Caki2 (cell line): ENCODE measurements around the gene TRIM14. TPM values are rescaled to one million over a fixed set of nuclear protein-coding genes. Genes with fewer than 3 reads are reported as not detected.

Source experiments
- DNase-seq: peaks from one replicate; pipeline ENCODE4 v3.0.0-alpha.2; 2015; ENCODE audit warnings: low read depth
- in situ Hi-C: cut with HindIII; loops from 2 replicates; pipeline ENCODE4 v1.10.0; 2016; ENCODE audit warnings: low sequenced_read_pairs, low pct_unique_long_range_greater_than_20kb, mixed read lengths
- total RNA-seq: library from RNA; depleted of rRNA; stranded (reverse); fragments of >200 nt; shearing (Covaris generic); gene quantifications from 2 replicates; pipeline ENCODE4 v1.2.3, GENCODE V29; 2014; ENCODE audit warnings: low replicate concordance; rRNA removed

Gene TRIM14, protein sequence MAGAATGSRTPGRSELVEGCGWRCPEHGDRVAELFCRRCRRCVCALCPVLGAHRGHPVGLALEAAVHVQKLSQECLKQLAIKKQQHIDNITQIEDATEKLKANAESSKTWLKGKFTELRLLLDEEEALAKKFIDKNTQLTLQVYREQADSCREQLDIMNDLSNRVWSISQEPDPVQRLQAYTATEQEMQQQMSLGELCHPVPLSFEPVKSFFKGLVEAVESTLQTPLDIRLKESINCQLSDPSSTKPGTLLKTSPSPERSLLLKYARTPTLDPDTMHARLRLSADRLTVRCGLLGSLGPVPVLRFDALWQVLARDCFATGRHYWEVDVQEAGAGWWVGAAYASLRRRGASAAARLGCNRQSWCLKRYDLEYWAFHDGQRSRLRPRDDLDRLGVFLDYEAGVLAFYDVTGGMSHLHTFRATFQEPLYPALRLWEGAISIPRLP
- 5.7 and 14.6 TPM in 2 replicates for total RNA-seq

DNA sequence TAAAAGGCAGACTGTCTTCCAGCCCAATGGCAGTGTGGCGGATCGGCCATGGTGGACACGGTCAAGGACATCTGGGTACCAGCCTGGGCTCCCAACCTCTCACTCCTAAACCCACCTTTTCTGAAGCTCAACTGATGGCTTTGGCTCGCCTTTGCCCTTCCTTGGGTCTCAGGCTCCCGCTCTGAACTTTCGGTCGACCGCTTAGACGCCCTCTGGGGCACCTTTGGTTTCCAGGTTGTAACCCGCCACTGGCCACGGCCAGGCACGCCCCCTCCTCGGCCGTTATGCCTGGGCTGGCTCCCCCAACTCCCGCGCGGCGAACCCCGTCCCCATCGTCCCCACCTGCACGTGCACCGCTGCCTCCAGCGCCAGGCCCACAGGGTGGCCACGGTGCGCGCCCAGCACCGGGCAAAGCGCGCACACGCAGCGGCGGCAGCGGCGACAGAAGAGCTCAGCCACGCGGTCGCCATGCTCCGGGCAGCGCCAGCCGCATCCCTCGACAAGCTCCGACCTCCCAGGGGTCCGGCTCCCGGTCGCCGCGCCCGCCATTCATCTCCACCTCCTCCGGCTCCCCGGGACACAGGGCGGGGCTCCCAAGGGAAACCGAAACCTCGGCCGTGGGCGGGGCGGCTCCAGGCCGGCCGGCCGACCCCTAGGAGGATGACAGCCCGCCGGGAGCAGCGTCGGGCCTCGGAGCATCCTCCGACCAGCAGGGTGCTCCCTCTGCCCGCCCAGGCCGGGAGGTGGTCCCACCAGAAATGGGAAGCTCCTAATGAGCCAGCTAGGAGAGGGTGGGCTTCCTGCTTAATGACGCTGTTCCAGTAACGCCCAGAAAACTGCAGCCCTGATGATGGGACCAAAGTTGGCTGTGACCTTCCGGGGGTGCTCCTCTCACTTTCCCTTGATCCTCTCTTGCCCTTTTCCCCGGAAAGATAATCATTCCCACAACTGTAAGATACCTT, at the start of gene TRIM14:
TSS of gene TRIM14 (minus strand) at position 583 of the 962 bp plus-strand sequence. CDS start at position 549, 34 bp downstream.
- peak; percentile 72 for DNase-seq
- in situ Hi-C loops = no loop called here

DNA sequence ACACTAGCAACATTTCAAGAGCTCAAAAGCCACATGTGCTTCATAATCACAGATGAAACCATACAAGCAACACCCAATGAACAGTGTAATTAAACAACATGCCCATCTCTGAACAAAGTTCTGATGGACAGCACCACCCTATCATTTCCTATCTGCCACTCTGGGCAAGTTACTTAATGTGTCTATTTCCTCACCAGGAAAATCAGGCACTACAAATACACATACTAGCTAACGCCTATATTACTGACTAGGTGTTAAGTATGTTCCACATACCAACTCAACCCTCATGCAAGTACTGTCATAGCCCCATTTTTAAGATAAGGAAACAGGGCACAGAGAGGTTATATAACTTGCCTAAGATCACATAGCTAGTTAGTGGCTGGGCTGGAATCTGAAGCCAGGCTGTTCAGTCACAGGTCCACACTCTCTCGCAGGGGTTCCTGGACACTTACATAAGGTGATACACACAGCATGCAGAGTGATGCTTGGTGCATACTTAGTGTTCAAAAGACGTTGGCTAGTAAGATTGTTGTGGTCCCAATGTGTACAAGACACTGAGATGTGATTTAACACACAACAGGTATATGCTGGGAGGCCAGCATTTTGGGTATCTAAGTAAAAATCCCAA, 49.2 kb upstream of the TRIM14 start:
- in situ Hi-C loops = no loop called here

DNA sequence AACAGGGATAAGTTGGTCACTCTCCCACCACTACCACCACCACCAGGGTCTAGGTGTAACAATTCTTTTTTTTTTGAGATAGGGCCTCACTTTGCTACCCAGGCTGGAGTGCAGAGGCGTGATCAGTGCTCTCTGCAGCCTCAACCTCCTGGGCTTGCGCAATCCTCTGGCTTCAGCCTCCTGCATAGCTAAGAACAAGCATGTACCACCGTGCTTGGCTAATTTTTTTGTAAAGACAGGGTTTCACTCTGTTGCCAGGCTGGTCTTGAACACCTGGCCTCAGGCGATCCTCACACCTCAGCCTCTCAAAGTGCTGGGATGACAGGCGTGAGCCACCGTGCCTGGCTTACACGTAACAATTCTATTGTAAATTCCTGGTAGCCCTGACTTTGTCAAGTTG, 45.9 kb upstream of the TRIM14 start:
- no peak for DNase-seq
- in situ Hi-C loops = no loop called here

More for the DNA sequence above, 49.2 kb upstream of the TRIM14 start:
- DNase-seq = no peak

DNA sequence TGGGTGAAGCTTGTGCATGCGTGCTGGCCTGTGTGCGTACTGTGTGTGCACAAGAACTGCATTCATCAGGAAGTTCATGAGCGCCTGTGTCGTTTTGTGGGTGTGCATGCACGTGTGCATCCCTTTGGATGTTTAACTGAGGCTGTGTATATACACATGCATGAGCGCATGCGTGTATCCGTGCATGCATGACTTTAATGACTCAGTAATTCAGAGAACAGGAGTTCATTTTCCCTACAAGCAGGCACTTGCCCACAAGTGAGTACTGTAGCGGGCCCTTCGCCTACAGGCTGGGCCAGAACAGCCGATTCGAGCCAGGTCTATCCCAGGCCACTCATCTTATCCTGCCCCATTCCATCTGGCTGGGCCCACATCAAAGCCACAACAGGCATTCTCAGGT, 43.6 kb upstream of the TRIM14 start:
- in situ Hi-C loops = no loop called here
- no peak for DNase-seq

DNA sequence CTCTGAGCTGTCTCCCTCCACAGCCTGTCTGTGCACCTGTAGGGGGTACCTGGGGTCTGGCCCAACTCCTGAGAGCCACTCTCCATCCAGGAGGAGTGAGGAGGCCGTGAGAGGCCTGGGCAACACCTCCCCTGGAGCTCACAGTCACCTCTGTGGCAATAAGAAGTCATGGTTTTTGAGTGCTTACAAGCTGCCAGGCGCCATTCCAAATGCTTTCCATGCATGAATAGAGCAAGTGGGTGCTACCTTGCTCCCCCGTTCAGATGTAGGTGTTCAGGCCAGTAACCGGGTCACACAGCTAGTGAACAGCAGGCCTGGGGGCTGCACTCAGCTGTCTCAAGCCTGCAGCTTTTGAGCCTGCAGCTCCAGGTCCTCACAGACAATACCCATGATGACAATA, 42.8 kb upstream of the TRIM14 start:
- no peak for DNase-seq
- in situ Hi-C loops = no loop called here

DNA sequence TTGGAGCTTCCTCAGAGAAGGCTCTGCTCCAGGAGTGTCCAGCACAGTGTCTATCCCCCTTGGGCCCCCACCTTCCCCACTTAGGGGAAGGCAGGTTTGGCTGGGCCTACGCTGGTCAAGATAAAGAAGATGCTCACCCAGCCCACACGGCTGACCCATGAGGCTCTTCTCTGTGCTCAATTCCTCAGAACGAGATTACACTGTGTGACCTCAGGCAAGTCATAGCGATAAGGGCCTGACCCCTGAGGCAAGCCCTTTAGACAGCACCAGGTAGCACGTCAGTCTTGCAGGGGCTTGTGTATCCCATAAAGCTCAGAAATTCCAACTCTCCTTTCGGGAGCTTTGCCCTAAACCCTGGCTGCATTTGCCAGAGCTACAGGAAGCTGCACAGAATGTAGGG, 40.8 kb upstream of the TRIM14 start:
- no peak for DNase-seq
- in situ Hi-C loops = no loop called here

DNA sequence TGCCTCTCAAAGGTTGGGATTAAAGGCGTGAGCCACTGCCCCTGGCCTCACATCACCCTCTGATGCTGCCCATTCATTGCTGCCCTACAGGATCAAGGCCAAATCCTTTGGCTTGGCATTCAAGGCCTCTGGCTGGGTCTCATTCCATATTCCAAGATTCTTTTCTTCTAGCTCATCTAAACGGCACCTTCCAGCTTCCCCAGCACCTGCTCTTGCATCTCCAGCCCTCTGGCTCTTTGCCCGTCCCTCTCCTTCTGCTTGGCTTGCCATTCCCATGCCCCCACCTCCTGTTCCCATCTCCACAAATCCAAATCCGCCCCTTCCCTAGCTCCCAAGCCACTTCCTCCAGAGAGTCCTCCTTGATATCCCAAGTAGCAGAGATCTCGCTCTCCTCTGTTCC, 40.3 kb upstream of the TRIM14 start:
- DNase-seq = no peak
- in situ Hi-C loops = no loop called here

DNA sequence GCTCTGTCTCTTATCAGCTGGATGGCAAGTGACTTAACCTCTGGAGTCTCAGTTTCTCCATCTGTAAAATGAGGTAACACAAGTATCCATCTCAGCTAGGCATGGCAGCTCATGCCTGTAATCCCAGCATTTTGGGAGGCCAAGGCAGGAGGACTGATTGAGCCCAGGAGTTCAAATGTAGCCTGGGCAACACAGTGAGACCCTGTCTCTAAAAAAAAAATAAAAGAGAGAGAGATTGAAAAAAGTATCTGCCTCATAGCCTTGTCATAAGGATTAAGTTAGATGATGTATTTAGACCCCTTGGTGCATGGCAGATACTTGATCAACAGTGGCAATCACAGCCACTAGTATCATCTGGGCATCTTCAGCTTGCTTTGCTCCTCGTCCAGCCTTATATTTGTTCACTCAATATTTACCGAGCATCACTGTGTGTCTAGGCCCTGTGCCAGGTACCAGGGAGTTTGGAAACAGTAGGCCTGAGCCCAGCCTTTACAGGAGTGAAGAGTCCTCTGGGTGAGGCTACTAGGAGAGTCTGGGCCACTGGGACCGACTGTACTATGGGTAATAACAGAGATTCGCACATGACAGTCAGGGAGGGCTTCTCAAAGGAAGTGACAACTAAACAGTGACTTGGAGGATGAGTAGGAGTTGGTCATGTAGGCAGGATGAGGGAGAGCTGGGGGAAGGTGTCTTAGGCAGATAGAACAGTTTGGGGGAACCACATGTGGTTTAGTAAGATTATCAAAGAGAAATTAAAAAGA, 39.2 kb upstream of the TRIM14 start:
- in situ Hi-C loops = no loop called here
- no peak for DNase-seq

DNA sequence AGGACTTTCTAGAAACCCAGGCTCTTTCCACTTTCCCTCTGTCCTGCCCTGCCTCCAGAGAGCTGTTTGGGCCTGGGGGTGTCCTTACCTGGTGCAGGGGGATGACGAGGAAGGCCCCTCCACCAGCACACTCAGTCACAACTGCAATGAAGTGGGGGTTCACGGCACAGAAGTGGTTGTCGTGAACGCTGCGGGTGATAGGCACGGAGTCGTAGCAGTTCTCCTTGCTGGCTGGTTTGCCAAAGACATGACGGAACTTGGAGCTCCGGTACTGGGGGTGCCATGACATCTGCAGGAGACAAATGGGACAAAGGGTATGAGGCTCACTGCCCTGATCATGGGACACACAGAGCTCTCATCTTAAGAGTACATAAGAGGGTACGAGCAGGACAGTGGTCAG, 38.4 kb upstream of the TRIM14 start:
- in situ Hi-C loops = no loop called here

DNA sequence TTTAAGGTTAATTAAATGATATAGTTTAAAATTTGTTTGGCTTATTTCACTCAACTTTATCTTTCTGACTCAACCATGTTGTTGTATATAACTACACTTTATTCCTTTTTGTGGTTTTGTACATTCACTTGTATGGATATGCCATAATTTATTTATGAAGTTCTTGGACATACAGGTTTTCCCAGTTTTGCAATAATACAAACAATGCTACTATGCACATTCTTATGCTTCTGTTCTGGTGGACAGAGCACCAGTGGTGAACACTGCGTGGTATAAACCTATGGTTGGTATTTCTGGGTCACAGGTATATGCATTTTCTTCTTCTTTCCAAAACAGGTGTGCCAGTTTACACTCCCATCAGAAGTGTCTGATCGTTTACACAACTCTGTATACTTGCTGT, 35.7 kb upstream of the TRIM14 start:
- in situ Hi-C loops = no loop called here
- no peak for DNase-seq

More for the DNA sequence above, 38.4 kb upstream of the TRIM14 start:
- no peak for DNase-seq

DNA sequence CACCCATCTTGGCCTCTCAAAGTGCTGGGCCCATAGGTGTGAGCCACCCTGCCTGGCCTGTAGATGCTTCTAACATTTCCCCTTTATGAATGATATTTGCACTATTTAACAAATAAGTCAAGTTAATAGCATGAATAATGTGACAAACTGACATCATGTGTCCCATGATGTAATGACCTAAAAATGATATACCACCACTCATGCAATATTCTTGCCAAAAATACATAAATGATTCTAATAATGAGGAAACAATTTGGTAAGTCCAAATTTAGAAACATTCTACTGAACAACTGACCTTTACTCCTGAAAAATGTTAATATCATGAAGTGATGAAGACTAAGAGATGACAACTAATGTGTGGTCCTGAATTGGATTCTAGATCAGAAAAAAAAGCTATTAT, 33.5 kb upstream of the TRIM14 start:
- no peak for DNase-seq
- in situ Hi-C loops = no loop called here

DNA sequence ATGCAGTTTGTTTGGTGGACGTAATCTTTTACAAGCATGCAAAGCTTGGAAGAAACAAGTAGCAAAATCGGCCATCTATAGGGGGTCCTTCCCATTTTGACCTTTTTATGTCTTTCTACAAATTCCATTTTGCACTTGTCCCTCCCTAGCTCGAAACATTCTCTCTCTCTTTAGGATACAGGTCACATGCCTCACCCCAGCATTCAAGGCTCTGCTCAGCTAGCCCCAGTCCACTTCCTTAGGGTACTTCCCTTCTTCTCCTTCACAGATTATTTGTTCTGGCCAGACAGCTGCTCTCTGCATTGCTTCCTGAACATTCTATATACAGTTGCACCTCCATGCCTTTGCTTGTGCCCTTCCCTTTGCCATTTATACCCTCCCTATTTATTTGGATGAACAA, 31.7 kb upstream of the TRIM14 start:
- DNase-seq = no peak
- in situ Hi-C loops = no loop called here

DNA sequence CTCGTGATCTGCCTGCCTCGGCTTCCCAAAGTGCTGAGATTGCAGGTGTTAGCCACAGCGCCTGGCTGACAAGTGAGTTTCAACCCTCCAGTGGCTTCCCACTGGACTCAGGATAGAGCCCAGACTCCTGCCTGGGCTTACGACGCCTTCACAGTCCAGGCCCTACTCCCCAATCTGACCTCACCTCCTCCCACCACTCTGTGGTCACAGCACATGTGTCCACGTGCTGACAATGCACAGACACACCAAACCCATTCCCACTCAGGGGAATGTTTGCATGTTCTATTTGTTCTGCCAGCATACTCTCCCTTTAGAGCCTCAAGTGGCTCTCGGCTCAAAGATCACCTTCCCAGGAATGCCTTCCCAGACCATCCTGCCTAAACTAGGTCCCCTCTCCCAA, 31.1 kb upstream of the TRIM14 start:
- DNase-seq = no peak
- in situ Hi-C loops = no loop called here

DNA sequence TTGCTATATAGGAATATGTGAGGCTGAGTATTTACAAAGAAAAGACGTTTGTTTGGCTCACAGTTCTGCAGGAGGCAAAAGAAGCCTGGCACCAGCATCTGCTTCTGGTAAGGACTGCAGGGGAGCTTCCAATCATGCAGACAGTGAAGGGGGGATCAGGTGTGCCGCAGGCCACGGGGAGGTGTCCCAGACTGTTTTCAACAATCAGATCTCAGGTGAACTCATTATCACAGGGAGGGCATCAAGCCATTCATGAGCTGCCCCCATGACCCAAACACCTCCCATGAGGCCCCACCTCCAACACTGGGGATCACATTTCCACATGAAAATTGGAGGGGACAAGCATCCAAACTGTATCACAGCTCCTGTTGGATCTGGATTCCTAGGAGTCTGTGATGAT, 30.4 kb upstream of the TRIM14 start:
- no peak for DNase-seq
- in situ Hi-C loops = no loop called here

DNA sequence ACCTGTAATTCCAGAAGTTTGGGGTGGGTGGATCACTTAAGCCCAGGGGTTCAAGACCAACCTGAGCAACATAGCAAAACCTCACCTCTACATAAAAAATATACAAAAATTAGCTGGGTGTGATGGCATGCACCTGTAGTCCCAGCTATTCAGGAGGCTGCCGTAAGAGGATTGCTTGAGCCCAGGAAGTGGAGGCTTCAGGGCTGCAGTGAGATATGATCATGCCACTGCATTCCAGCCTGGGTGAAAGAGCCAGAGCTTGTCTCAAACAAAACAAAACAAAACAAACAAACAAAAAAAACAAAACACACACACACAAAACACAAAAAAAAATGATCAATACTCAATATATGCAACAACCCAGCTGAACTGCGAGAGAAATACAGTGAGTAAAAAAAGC, 29.5 kb upstream of the TRIM14 start:
- no peak for DNase-seq

DNA sequence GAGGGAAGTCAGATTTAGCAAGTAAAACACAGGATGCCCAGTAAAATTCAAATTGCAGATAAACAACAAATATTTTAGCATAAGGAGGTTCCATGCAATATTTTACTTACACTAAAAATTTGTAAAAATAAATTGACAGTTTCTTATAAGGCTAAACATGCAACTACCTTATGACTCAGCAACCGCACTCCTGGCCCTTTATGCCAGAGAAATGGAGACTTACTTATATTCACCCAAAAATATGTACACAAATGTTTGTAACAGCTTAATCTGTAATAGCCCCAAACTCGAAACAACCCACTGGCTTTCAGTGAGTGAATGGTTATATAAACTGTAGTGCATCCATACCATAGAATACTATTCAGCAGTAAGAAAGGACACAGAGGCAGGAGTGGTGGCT, 28.6 kb upstream of the TRIM14 start:
- no peak for DNase-seq
- in situ Hi-C loops = no loop called here

More for the DNA sequence above, 29.5 kb upstream of the TRIM14 start:
- in situ Hi-C loops = no loop called here

DNA sequence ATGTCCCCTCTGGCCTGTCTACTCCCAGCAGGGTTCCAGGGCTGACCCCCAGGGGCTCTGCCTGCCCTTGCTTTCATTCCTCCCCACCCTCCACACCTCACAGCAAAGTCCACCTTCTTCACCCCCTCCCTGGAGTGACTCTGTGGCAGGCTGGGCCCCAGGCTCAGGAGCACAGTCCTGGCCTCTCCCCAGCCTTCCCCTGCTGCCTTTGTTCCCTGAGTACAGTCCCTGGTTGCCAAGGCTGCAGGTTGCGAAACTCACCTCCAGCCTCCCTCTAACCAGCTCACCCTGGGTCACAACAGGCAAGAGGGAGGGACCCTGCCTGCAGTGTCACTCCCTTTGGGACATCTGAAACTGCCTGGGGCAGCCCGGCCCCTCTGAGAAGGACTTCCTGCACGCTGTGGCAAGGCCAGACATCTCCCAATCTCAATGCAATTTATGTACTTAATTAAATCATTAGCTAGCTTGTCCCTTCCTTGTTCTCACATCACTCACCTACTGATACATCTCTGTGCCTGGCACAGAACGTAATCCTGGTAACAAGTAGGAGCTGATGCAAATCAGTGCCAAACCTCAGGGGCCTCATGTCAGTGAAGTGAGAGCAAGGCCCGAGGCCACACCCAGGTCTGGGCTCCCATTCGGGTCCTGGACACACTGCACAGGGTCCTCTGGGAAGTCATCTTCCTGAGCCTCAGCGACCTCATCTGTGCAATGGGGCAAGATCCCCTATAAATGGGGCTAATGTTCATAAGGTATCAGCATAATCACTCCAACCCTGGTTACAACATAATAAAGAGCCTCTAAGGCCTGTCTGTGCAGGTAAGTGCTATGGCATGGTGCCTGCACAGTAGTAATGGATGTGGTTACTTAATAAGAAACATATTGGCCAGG, 27.3 kb upstream of the TRIM14 start:
- DNase-seq = peak; percentile 72
- in situ Hi-C loops = no loop called here
